Frontal cortex (tissue), 4 donors: ENCODE measurements around the gene AHRR. TPM values are rescaled to one million over a fixed set of nuclear protein-coding genes. Genes with fewer than 3 reads are reported as not detected.
"Not testable (repeated sequence)": the region's sequence is repeated elsewhere in the genome, so short reads cannot be mapped to it uniquely, and the experiment has no call there.

Source experiments
- DNase-seq, 2 donors: peaks; one replicate each; pipeline ENCODE4 v3.0.0; 2012; ENCODE audit warnings: low spot score in 2 of 2
- FAIRE-seq: peaks from 2 replicates; lab custom pipeline; 2012; peaks lifted over from hg19 to GRCh38; lab: Jason Lieb, UNC
- total RNA-seq: library from RNA; depleted of rRNA; stranded (reverse); fragments of >200 nt; gene quantifications from one replicate; pipeline ENCODE4 v1.2.3, GENCODE V29; 2014
- donor health status: control.
- donor health status: control.
- donor health status: control.

AHRR gene
- total RNA-seq, 1 donor from 2014 or later: 1.2 TPM

- DNase-seq: peak in 1 of 2 donors; percentile 14
- FAIRE-seq: no peak
Measured at GRCh38 chr5:388266-389196, 67.0 kb downstream of the AHRR start.

GRCh38 chr5:389197-389821, 67.8 kb downstream of the AHRR start:
- DNase-seq: peak in 1 of 2 donors; percentile 6

GRCh38 chr5:389891-390622, 68.5 kb downstream of the AHRR start:
- FAIRE-seq (no peak), DNase-seq (peak in 1 of 2 donors; percentile 6)

More at GRCh38 chr5:389197-389821, 67.8 kb downstream of the AHRR start:
- no peak for FAIRE-seq

GRCh38 chr5:390623-391491, 69.3 kb downstream of the AHRR start:
- FAIRE-seq (no peak), DNase-seq (peak in 1 of 2 donors; percentile 10)

GRCh38 chr5:392431-392988, 71.0 kb downstream of the AHRR start:
- FAIRE-seq (no peak), DNase-seq (peak in 1 of 2 donors; percentile 4)

- FAIRE-seq: no peak
- peak in 1 of 2 donors; percentile 11 for DNase-seq
Measured at GRCh38 chr5:393846-394275, 72.3 kb downstream of the AHRR start.

GRCh38 chr5:394671-395155, 73.2 kb downstream of the AHRR start:
- FAIRE-seq: no peak
- DNase-seq: no peak

- no peak for FAIRE-seq
- DNase-seq: peak in 1 of 2 donors; percentile 7
Measured at GRCh38 chr5:395156-395920, 73.8 kb downstream of the AHRR start.

GRCh38 chr5:395921-396530, 74.5 kb downstream of the AHRR start:
- peak in 1 of 2 donors; percentile 0 for DNase-seq
- no peak for FAIRE-seq

- DNase-seq (no peak), FAIRE-seq (no peak)
Measured at GRCh38 chr5:396531-396961, 75.0 kb downstream of the AHRR start.

GRCh38 chr5:398141-398474, 76.6 kb downstream of the AHRR start:
- FAIRE-seq, DNase-seq: not testable (repeated sequence)

GRCh38 chr5:398475-399295, 77.2 kb downstream of the AHRR start:
- FAIRE-seq (no peak), DNase-seq (no peak)

GRCh38 chr5:399296-400281, 78.1 kb downstream of the AHRR start:
- no peak for FAIRE-seq
- peak; percentile 63 to 82 for DNase-seq

GRCh38 chr5:400282-401145, 79.0 kb downstream of the AHRR start:
- FAIRE-seq: no peak
- no peak for DNase-seq
